Transverse colon (tissue), 4 donors: ENCODE measurements around the gene COL4A1. TPM values are rescaled to one million over a fixed set of nuclear protein-coding genes. Genes with fewer than 3 reads are reported as not detected.

Experiments
- DNase-seq: peaks from one replicate; pipeline ENCODE4 v3.0.0-alpha.2; 2019
- H3K27ac ChIP-seq, 4 donors: fragments of 200-600 bp; sonication (generic); 2 replicates each; pipeline ENCODE4 v1.5.1; 2016 to 2018; ENCODE audit warnings: inconsistent platforms in 4 of 4
- H3K27me3 ChIP-seq: fragments of 200-600 bp; sonication (generic); 2 replicates; pipeline ENCODE4 v1.5.1; 2017; ENCODE audit warnings: inconsistent platforms
- H3K36me3 ChIP-seq, 4 donors: fragments of 200-600 bp; sonication (generic); 2 replicates each; pipeline ENCODE4 v1.5.1; 2017 to 2019; ENCODE audit warnings: inconsistent platforms in 4 of 4
- H3K4me1 ChIP-seq, 4 donors: fragments of 200-600 bp; sonication (generic); 2 replicates each; pipeline ENCODE4 v1.5.1; 2017 to 2020; ENCODE audit warnings: inconsistent platforms in 4 of 4
- H3K4me3 ChIP-seq, 4 donors: fragments of 200-600 bp; sonication (generic); 1 replicate in 1 of 4; 2 replicates in 3 of 4; pipeline versions ENCODE4 v1.5.1 to v1.6.1; 2017 to 2019; ENCODE audit warnings: inconsistent platforms in 4 of 4
- H3K9me3 ChIP-seq, 2 donors: fragments of 200-600 bp; sonication (generic); 2 replicates each; pipeline ENCODE4 v1.5.1; 2017 to 2019; ENCODE audit warnings: inconsistent platforms in 2 of 2
- CTCF ChIP-seq, 5 experiments: fragments of 200-600 bp in 3 of 5; fragments of 450-650 bp in 2 of 5; sonication (generic) in 3 of 5; IDR thresholded peaks; 1 replicate in 2 of 5; 2 replicates in 3 of 5; pipeline ENCODE4 v1.5.1; 2016 to 2017; ENCODE audit warnings: antibody characterized with exemption in 5 of 5, inconsistent platforms in 3 of 5, mild to moderate bottlenecking in 2 of 5, moderate library complexity in 1 of 5
- EP300 ChIP-seq: sonication (generic); formaldehyde crosslinking; IDR thresholded peaks from one replicate; pipeline ENCODE4 v1.6.1; 2017; ENCODE audit warnings: antibody characterized with exemption, low read depth
- POLR2A ChIP-seq: fragments of 450-650 bp; IDR thresholded peaks from one replicate; pipeline ENCODE4 v1.6.1; 2016; ENCODE audit warnings: antibody characterized with exemption, mild to moderate bottlenecking, moderate library complexity
- POLR2AphosphoS5 ChIP-seq, 3 donors: sonication (generic); formaldehyde crosslinking; IDR thresholded peaks; one replicate each; pipeline ENCODE4 v1.6.1; 2016; ENCODE audit warnings: antibody characterized with exemption in 3 of 3
- WGBS, 2 donors: methylation state at CpG; one replicate each; pipeline ENCODE4 v1.1.5; 2018; ENCODE audit warnings: low coverage in 1 of 2; 5-methylcytosine and 5-hydroxymethylcytosine counted together
- in situ Hi-C, 4 donors: fragments of 200-750 bp; cut with MboI; loops; one replicate each; pipeline versions ENCODE4 v1.15.0 to v1.15.1; 2017; ENCODE audit warnings: low sequenced_read_pairs in 3 of 4, low pct_ligation_motif_present in 1 of 4, low pct_unique_long_range_greater_than_20kb in 1 of 4
- intact Hi-C: fragments of 100-400 bp; cut with DNase I; formaldehyde crosslinking; loops from one replicate; pipeline ENCODE4 v1.15.1; 2023; ENCODE audit warnings: low total_unique reads
- total RNA-seq, 4 donors: library from RNA; depleted of rRNA; stranded (reverse); fragments of >200 nt; gene quantifications; one replicate each; pipeline ENCODE4 v1.1.0, GENCODE V29; 2016

Gene COL4A1
- total RNA-seq, 4 donors from 2014 or later, result 46.4 to 180 (median 99.2) TPM

- Histone ChIP-seq H3K4me3 (peak overlapping the region; percentile 34 to 66 (median 51)), H3K36me3 (no peaks in the 10 kb centered on the region), H3K27me3 (no peaks in the 10 kb centered on the region), H3K9me3 (no peaks in the 10 kb centered on the region), H3K4me1 (peaks cover 0 to 9% (median 0%) of the 10 kb centered on the region in 4 donors), H3K27ac (peak overlapping the region in 3 of 4 donors; percentile 22 to 45 (median 40))
- WGBS, 2 donors, result 1 to 8% methylated on average over 5 to 7 of the region's 7 CpGs
- DNase-seq, result peak; percentile 40
- TF ChIP-seq POLR2A, result no peak
- no peak for TF ChIP-seq EP300
- peak in 3 of 5 experiments; percentile 11 to 31 (median 13) for TF ChIP-seq CTCF (IDR thresholded peaks at IDR 0.05)
- no peak for TF ChIP-seq POLR2AphosphoS5 (IDR thresholded peaks at IDR 0.05)
- intact Hi-C loops (loop anchor here (1.0 to 10.0 kb wide), 2 partner anchors 42 to 1173 kb away; no protein-coding TSS in a partner anchor), in situ Hi-C loops (no loop called here)
Measured at GRCh38 chr13:110137680-110138009, 169.3 kb downstream of the COL4A1 start.

GRCh38 chr13:110136660-110137585, 170.0 kb downstream of the COL4A1 start:
- Histone ChIP-seq H3K4me1 (peaks cover 0 to 9% (median 0%) of the 10 kb centered on the region in 4 donors), H3K4me3 (no peak overlapping the region), H3K36me3 (no peaks in the 10 kb centered on the region), H3K9me3 (no peaks in the 10 kb centered on the region), H3K27me3 (no peaks in the 10 kb centered on the region), H3K27ac (no peak overlapping the region)
- intact Hi-C loops (loop anchor here (10.0 kb wide), 1 partner anchor 1172 kb away; no protein-coding TSS in a partner anchor), in situ Hi-C loops (no loop called here)
- 33 to 49% methylated on average over 9 to 15 of the region's 16 CpGs for WGBS, 2 donors
- no peak for DNase-seq
- TF ChIP-seq CTCF (IDR thresholded peaks at IDR 0.05) (no peak), EP300 (no peak), POLR2AphosphoS5 (IDR thresholded peaks at IDR 0.05) (no peak), POLR2A (no peak)

- no peak for DNase-seq
- 60 to 78% methylated on average over 1 to 5 of the region's 5 CpGs for WGBS, 2 donors
- intact Hi-C loops (loop anchor here (10.0 kb wide), 1 partner anchor 1171 kb away; no protein-coding TSS in a partner anchor), in situ Hi-C loops (no loop called here)
- H3K4me1 ChIP-seq, result peaks cover 0 to 9% (median 0%) of the 10 kb centered on the region in 4 donors
- H3K27me3 ChIP-seq, result no peaks in the 10 kb centered on the region
- H3K9me3 ChIP-seq, result no peaks in the 10 kb centered on the region
- H3K4me3 ChIP-seq, result no peak overlapping the region
- no peak overlapping the region for H3K27ac ChIP-seq
- H3K36me3 ChIP-seq, result no peaks in the 10 kb centered on the region
- TF ChIP-seq POLR2A (no peak), POLR2AphosphoS5 (IDR thresholded peaks at IDR 0.05) (no peak), CTCF (IDR thresholded peaks at IDR 0.05) (no peak), EP300 (no peak)
Measured at GRCh38 chr13:110135977-110136597, 170.9 kb downstream of the COL4A1 start.

- DNase-seq, result no peak
- H3K9me3 ChIP-seq, result no peaks in the 10 kb centered on the region
- no peak overlapping the region for H3K4me3 ChIP-seq
- intact Hi-C loops, result loop anchor here (10.0 kb wide), 1 partner anchor 1170 kb away; no protein-coding TSS in a partner anchor
- no peak for TF ChIP-seq CTCF (IDR thresholded peaks at IDR 0.05)
- no peak for TF ChIP-seq EP300
- TF ChIP-seq POLR2A, result no peak
- TF ChIP-seq POLR2AphosphoS5 (IDR thresholded peaks at IDR 0.05), result no peak
- in situ Hi-C loops, result no loop called here
- no peak overlapping the region for H3K27ac ChIP-seq
- no peaks in the 10 kb centered on the region for H3K36me3 ChIP-seq
- no peaks in the 10 kb centered on the region for H3K27me3 ChIP-seq
- WGBS, 2 donors, result 56 to 71% methylated on average over 6 to 8 of the region's 8 CpGs
- peaks cover 0 to 9% (median 0%) of the 10 kb centered on the region in 4 donors for H3K4me1 ChIP-seq
Measured at GRCh38 chr13:110134801-110135200, 172.2 kb downstream of the COL4A1 start.
